K562 (cell line): ENCODE measurements around the gene ERF.

Experiments
- HDGF ChIP-seq: fragments of 450-650 bp; IDR thresholded peaks from 2 replicates; pipeline ENCODE4 v1.6.1; 2016
- PREB ChIP-seq: sonication (generic); formaldehyde crosslinking; IDR thresholded peaks from 2 replicates; pipeline ENCODE4 v1.8.1; 2023; ENCODE audit warnings: mild to moderate bottlenecking, missing genetic modification reagents
- SUPT5H ChIP-seq: fragments of 450-650 bp; IDR thresholded peaks from 2 replicates; pipeline ENCODE4 v1.6.1; 2016
- ZNF511 ChIP-seq: sonication (generic); formaldehyde crosslinking; IDR thresholded peaks from 2 replicates; pipeline ENCODE4 v1.8.0; 2022; ENCODE audit warnings: mild to moderate bottlenecking, missing genetic modification reagents

GRCh38 chr19:42199440-42200115 lies 55.4 kb downstream of the ERF start:
- no peak for TF ChIP-seq ZNF511 (CRISPR knock-in tag)
- no peak for TF ChIP-seq PREB
- TF ChIP-seq HDGF, result no peak
- 0 out of 2 replicates have a peak, but pooled peaks have one; percentile 31 for TF ChIP-seq SUPT5H
